ENCODE data around the gene MACROD2.

- TF ChIP-seq YY1 (IDR thresholded peaks at IDR 0.05; ENCODE audit: insufficient read depth, insufficient read length) (no peak), ZNF274 (IDR thresholded peaks at IDR 0.05; ENCODE audit: low read depth, low read length) (no peak)
Observed at GRCh38 chr20:15802020-15802419, 1806.7 kb downstream of the MACROD2 start.
